ENCODE results near the gene MAD1L1.

Gene MAD1L1

DNA sequence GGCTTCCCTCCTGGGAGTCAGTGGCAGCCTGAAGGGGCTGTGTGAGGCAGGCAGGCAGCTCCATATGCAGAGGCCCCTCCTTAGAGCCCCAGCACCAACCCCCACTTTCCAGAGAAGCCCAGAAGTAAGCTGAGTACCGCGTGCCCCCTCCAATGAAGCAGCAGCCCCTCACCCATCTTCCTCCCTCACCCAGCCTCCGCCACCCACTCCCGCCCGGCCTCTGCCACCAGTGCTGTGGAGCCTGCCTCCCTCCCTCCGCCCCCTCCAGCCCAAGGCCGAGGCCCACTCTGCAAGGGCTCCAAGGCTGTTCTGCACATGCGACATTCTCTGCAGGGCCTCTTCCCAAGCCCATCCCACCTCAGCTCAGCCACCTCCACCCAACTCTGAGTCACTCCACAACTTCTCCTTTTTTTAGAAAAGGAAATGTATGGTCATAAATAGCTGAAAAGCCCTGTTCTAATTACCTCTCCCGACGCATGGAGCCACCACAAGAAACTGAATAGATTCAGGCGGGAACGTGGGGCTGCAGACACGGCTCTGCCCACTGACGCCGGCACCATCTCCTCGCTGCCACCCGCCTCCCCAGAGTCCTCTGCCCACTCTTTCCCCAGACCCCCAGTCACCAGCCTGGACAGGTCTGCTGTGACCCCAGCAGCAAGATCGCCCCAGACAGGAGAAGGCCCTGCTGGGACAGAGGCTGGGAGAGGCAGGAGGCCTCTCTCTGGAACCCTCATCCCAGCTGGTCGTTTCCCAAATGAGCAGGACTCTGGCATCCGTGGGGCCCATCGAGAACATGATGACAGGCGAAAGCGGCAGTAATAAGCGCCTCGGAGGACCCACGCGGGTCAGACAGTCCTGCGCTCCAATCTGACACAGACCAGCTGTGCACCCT lies 213.9 kb downstream of the MAD1L1 start:
- no peak overlapping the region for H2AFZ ChIP-seq (ENCODE audit: low read depth, low read length, severe bottlenecking)
- no peaks in the 10 kb centered on the region for H3K9me3 ChIP-seq (ENCODE audit: insufficient read depth, low read length)
- H3F3A ChIP-seq (ENCODE audit: insufficient read depth) = no peaks in the 10 kb centered on the region
- TF ChIP-seq EZH2phosphoT487 (conservative IDR thresholded peaks at IDR 0.05; ENCODE audit: low read length) (no peak), CTCF (IDR thresholded peaks at IDR 0.05; ENCODE audit: insufficient read depth, low read length, poor library complexity, severe bottlenecking) (no peak)
- no peak overlapping the region for H3K27ac ChIP-seq (ENCODE audit: low read depth, low read length)
- no peaks in the 10 kb centered on the region for H3K9me2 ChIP-seq (replicated peaks; ENCODE audit: insufficient read depth, low read length)
- no peak overlapping the region for H3K4me2 ChIP-seq (ENCODE audit: low read depth, low read length, poor library complexity, severe bottlenecking)
- no peaks in the 10 kb centered on the region for H3K36me3 ChIP-seq (ENCODE audit: low read length)
- no peaks in the 10 kb centered on the region for H3K27me3 ChIP-seq (ENCODE audit: low read length)
- no peaks in the 10 kb centered on the region for H4K20me1 ChIP-seq (ENCODE audit: low read depth, low read length)
- no peaks in the 10 kb centered on the region for H3K79me2 ChIP-seq (ENCODE audit: insufficient read depth, low read length)
- H3K4me3 ChIP-seq (ENCODE audit: insufficient read depth, low read length, poor library complexity, severe bottlenecking) = no peak overlapping the region
- no peak overlapping the region for H3K9ac ChIP-seq (ENCODE audit: low read length)

DNA sequence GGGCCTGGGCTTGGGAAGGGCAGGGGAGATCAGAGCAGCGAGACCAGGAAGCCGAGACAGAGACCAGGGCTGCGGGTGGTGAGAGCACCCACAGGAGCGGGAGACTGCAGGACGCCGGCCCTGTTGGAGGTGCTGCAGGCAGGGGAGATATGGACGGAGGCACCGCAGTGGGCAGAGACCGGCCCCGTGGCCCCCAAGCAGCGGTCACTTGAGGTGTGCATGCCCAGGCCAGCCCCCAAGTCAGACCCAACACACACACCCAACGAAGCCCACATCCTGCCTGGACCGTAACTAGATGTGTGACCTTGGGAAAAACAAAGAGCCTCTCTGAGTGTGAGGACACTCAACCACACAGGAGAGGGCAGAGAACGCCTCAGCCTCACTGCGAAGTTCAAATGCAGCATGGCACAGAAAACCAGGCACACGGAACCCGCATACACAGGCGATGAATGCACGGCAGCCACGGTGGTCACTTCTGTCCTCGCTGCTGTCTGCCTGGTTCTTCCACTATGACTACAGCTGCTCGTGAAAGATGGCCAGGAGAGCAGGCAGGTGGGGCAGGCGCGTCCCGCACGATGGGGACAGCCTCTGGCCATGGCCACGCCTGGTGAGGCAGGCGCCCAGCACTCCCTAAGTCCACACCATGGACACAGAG lies 214.7 kb downstream of the MAD1L1 start:
- Histone ChIP-seq H3K27ac (ENCODE audit: low read depth, low read length) (no peak overlapping the region), H3K27me3 (ENCODE audit: low read length) (no peaks in the 10 kb centered on the region), H3F3A (ENCODE audit: insufficient read depth) (no peaks in the 10 kb centered on the region), H3K4me2 (ENCODE audit: low read depth, low read length, poor library complexity, severe bottlenecking) (no peak overlapping the region), H3K9me3 (ENCODE audit: insufficient read depth, low read length) (no peaks in the 10 kb centered on the region), H2AFZ (ENCODE audit: low read depth, low read length, severe bottlenecking) (no peak overlapping the region), H3K79me2 (ENCODE audit: insufficient read depth, low read length) (no peaks in the 10 kb centered on the region), H3K9ac (ENCODE audit: low read length) (no peak overlapping the region), H4K20me1 (ENCODE audit: low read depth, low read length) (no peaks in the 10 kb centered on the region), H3K9me2 (replicated peaks; ENCODE audit: insufficient read depth, low read length) (no peaks in the 10 kb centered on the region), H3K36me3 (ENCODE audit: low read length) (no peaks in the 10 kb centered on the region), H3K4me3 (ENCODE audit: insufficient read depth, low read length, poor library complexity, severe bottlenecking) (no peak overlapping the region)
- TF ChIP-seq EZH2phosphoT487 (conservative IDR thresholded peaks at IDR 0.05; ENCODE audit: low read length) = no peak
- TF ChIP-seq CTCF (IDR thresholded peaks at IDR 0.05; ENCODE audit: insufficient read depth, low read length, poor library complexity, severe bottlenecking) = no peak

- no peaks in the 10 kb centered on the region for H3K79me2 ChIP-seq (ENCODE audit: insufficient read depth, low read length)
- H3K4me2 ChIP-seq (ENCODE audit: low read depth, low read length, poor library complexity, severe bottlenecking) = no peak overlapping the region
- H4K20me1 ChIP-seq (ENCODE audit: low read depth, low read length) = no peaks in the 10 kb centered on the region
- no peak overlapping the region for H2AFZ ChIP-seq (ENCODE audit: low read depth, low read length, severe bottlenecking)
- no peaks in the 10 kb centered on the region for H3F3A ChIP-seq (ENCODE audit: insufficient read depth)
- H3K9ac ChIP-seq (ENCODE audit: low read length) = no peak overlapping the region
- no peaks in the 10 kb centered on the region for H3K9me2 ChIP-seq (replicated peaks; ENCODE audit: insufficient read depth, low read length)
- no peak for TF ChIP-seq EZH2phosphoT487 (conservative IDR thresholded peaks at IDR 0.05; ENCODE audit: low read length)
- TF ChIP-seq CTCF (IDR thresholded peaks at IDR 0.05; ENCODE audit: insufficient read depth, low read length, poor library complexity, severe bottlenecking) = no peak
- no peaks in the 10 kb centered on the region for H3K9me3 ChIP-seq (ENCODE audit: insufficient read depth, low read length)
- no peaks in the 10 kb centered on the region for H3K36me3 ChIP-seq (ENCODE audit: low read length)
- no peak overlapping the region for H3K4me3 ChIP-seq (ENCODE audit: insufficient read depth, low read length, poor library complexity, severe bottlenecking)
- H3K27ac ChIP-seq (ENCODE audit: low read depth, low read length) = no peak overlapping the region
- no peaks in the 10 kb centered on the region for H3K27me3 ChIP-seq (ENCODE audit: low read length)
Observed at GRCh38 chr7:2017481-2017891, 215.3 kb downstream of the MAD1L1 start.
